ENCODE results near the gene BBS7. TPM values are rescaled to one million over a fixed set of nuclear protein-coding genes. Genes with fewer than 3 reads are reported as not detected.

Gene BBS7
- total and polyA plus RNA-seq, 11 donors = 2.7 to 13.9 (median 4.9) TPM

DNA sequence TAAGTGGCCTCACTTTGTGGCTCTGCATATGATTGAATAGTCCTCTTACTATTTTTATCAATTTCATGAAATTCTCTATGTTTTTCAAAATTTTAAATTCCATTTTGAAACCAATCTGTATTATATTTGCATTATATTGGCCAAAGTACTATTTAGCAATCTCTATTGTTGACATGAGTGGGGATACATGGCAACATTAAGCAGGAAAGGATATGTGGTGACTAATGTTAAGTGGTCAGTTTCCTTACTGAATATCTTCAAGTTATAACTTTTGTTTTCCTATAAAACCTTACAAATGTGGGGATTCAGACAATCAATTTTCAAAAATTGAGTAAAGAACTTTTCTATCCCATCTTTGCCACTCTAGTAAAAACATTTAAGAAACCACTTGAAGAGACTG lies 10.2 kb downstream of the BBS7 start:
- no peak overlapping the region for H3K27ac ChIP-seq
- intact Hi-C loops (cut with DNase I) = no loop called here

DNA sequence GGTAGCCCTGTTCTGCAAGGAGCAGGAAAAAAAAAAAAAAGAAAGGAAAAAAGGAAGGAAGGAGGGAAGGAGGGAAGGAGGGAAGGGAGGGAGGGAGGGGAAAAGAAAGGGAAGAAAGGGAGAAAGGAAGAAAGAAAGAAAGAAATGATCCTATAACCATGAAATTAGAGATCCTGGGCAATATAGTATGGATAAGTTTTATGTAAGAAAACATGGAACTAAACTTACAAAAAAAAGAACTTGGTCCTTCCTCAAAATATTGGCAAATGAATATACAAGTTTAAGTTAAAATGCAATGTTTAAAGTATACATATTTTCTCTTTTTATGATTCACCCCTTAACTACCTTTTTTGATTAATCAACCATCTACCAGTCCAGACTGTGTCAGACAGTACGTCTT lies 18.9 kb downstream of the BBS7 start:
- Histone ChIP-seq H3K4me3 (no peak overlapping the region), H3K36me3 (peaks cover 0 to 77% (median 31%) of the 10 kb centered on the region in 9 donors), H3K27ac (no peak overlapping the region), H3K9me3 (no peaks in the 10 kb centered on the region), H3K4me1 (no peaks in the 10 kb centered on the region), H3K27me3 (no peaks in the 10 kb centered on the region)
- 92 to 98% (median 93%) methylated on average over 1 of the region's 1 CpG for WGBS, 4 donors
- no peak for TF ChIP-seq POLR2A (IDR thresholded peaks at IDR 0.05)
- TF ChIP-seq, protein P1, sequence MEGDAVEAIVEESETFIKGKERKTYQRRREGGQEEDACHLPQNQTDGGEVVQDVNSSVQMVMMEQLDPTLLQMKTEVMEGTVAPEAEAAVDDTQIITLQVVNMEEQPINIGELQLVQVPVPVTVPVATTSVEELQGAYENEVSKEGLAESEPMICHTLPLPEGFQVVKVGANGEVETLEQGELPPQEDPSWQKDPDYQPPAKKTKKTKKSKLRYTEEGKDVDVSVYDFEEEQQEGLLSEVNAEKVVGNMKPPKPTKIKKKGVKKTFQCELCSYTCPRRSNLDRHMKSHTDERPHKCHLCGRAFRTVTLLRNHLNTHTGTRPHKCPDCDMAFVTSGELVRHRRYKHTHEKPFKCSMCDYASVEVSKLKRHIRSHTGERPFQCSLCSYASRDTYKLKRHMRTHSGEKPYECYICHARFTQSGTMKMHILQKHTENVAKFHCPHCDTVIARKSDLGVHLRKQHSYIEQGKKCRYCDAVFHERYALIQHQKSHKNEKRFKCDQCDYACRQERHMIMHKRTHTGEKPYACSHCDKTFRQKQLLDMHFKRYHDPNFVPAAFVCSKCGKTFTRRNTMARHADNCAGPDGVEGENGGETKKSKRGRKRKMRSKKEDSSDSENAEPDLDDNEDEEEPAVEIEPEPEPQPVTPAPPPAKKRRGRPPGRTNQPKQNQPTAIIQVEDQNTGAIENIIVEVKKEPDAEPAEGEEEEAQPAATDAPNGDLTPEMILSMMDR (IDR thresholded peaks at IDR 0.05) = no peak
- ATAC-seq (no peak), DNase-seq (no peak)
- intact Hi-C loops (cut with DNase I) = no loop called here

More for the DNA sequence above, 10.2 kb downstream of the BBS7 start:
- DNase-seq = no peak
- Histone ChIP-seq H3K27me3 (no peaks in the 10 kb centered on the region), H3K9me3 (no peaks in the 10 kb centered on the region), H3K4me1 (no peaks in the 10 kb centered on the region), H3K36me3 (peaks cover 0 to 74% (median 50%) of the 10 kb centered on the region in 9 donors), H3K4me3 (no peak overlapping the region)
- no peak for ATAC-seq
- TF ChIP-seq, protein P1 (IDR thresholded peaks at IDR 0.05) = no peak
- TF ChIP-seq POLR2A (IDR thresholded peaks at IDR 0.05) = no peak

DNA sequence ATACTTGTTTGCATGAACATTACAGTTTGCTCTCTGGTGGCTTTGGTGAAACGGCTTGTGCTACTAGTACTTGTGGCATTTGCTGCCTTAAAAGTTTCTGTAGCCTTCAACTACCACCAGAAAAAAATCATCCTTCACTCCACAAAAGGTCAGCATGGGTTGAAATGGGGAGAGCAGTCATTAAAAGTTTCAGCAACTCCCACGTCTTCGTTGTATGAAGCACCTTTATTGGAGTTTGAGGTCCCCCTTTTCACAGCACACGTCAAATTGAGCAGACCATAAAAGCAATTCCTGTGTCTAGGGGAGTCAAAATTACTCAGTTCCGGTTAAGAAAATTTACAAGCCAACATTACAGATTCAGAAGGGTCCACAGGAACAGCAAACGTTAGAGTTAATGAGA lies 23.6 kb downstream of the BBS7 start:
- H3K4me1 ChIP-seq = no peaks in the 10 kb centered on the region
- peaks cover 0 to 89% (median 60%) of the 10 kb centered on the region in 9 donors for H3K36me3 ChIP-seq
- no peak overlapping the region for H3K4me3 ChIP-seq
- no peaks in the 10 kb centered on the region for H3K9me3 ChIP-seq
- no peak for ATAC-seq
- H3K27me3 ChIP-seq = no peaks in the 10 kb centered on the region
- DNase-seq = no peak
- no peak overlapping the region for H3K27ac ChIP-seq
- WGBS, 4 donors = 87 to 93% (median 91%) methylated on average over 6 of the region's 6 CpGs
- TF ChIP-seq POLR2A (IDR thresholded peaks at IDR 0.05) = no peak
- TF ChIP-seq, protein P1 (IDR thresholded peaks at IDR 0.05) = no peak
- intact Hi-C loops (cut with DNase I) = no loop called here

DNA sequence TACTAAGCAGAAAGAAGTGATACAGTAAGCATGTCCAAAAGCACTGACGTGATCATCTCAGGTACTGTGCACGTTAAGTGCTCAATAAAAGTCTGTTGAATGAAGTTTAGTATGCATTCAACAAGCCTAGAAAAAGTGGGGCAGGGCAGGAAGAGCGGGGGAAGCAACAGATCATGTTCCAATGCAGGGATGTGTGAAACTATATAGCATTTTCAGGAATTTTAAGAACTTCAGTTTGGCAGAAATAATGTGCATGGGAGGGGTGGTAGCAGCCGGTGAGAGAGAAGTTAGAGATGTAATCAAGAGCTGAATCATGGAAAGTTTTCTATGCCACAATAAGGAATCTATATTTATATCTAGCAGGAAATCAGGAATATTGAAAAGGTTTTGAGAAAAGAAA lies 27.4 kb downstream of the BBS7 start:
- 90 to 94% (median 92%) methylated on average over 4 of the region's 4 CpGs for WGBS, 4 donors
- no peak for DNase-seq
- intact Hi-C loops (cut with DNase I) = no loop called here
- no peaks in the 10 kb centered on the region for H3K4me1 ChIP-seq
- TF ChIP-seq POLR2A (IDR thresholded peaks at IDR 0.05) = no peak
- TF ChIP-seq, protein P1 (IDR thresholded peaks at IDR 0.05) = no peak
- ATAC-seq = no peak
- H3K9me3 ChIP-seq = no peaks in the 10 kb centered on the region
- no peak overlapping the region for H3K4me3 ChIP-seq
- H3K27ac ChIP-seq = no peak overlapping the region
- no peaks in the 10 kb centered on the region for H3K27me3 ChIP-seq
- peaks cover 0 to 100% (median 76%) of the 10 kb centered on the region in 9 donors for H3K36me3 ChIP-seq

Measured in heart left ventricle (tissue), 16 donors.